Measurements from ENCODE around the gene ROBO4. TPM values are rescaled to one million over a fixed set of nuclear protein-coding genes. Genes with fewer than 3 reads are reported as not detected.

Gene ROBO4
- total and polyA plus RNA-seq, 2 of the 13 experiments (the other 11 are each of a cell fraction or from before 2014, with no cell fraction given) = 0.07 to 1.1 TPM

DNA sequence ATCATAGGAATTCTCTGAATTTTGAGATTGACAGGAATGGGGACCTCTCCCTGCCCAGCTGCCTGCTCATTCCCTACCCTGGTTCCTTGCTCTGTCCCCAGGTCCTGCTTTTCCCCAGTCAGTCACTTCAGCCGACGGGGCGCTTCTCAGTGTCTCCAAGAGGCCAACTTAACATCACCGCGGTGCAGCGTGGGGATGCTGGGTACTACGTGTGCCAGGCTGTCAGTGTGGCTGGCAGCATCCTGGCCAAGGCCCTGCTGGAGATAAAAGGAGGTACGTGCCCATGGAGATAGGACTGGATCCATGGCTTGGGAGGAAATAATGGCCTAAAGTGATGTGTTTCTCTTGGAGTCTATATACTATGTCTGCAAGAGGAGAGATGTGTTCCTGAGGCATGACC is 25.4 kb downstream of the ROBO4 start:
- intact Hi-C loops (cut with micrococcal nuclease; ENCODE audit: unreplicated experiment) (no loop called here), in situ Hi-C loops (cut with HindIII; ENCODE audit: extremely low pct_ligation_motif_present, low pct_unique_long_range_greater_than_20kb) (no loop called here)
- no peaks in the 10 kb centered on the region for H3K79me2 ChIP-seq (ENCODE audit: insufficient read depth, low read length)
- H2AFZ ChIP-seq (ENCODE audit: low read length) = no peak overlapping the region
- TF ChIP-seq, protein P1, sequence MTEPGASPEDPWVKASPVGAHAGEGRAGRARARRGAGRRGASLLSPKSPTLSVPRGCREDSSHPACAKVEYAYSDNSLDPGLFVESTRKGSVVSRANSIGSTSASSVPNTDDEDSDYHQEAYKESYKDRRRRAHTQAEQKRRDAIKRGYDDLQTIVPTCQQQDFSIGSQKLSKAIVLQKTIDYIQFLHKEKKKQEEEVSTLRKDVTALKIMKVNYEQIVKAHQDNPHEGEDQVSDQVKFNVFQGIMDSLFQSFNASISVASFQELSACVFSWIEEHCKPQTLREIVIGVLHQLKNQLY (CRISPR knock-in tag; IDR thresholded peaks at IDR 0.05) = no peak
- TF ChIP-seq, protein P2, sequence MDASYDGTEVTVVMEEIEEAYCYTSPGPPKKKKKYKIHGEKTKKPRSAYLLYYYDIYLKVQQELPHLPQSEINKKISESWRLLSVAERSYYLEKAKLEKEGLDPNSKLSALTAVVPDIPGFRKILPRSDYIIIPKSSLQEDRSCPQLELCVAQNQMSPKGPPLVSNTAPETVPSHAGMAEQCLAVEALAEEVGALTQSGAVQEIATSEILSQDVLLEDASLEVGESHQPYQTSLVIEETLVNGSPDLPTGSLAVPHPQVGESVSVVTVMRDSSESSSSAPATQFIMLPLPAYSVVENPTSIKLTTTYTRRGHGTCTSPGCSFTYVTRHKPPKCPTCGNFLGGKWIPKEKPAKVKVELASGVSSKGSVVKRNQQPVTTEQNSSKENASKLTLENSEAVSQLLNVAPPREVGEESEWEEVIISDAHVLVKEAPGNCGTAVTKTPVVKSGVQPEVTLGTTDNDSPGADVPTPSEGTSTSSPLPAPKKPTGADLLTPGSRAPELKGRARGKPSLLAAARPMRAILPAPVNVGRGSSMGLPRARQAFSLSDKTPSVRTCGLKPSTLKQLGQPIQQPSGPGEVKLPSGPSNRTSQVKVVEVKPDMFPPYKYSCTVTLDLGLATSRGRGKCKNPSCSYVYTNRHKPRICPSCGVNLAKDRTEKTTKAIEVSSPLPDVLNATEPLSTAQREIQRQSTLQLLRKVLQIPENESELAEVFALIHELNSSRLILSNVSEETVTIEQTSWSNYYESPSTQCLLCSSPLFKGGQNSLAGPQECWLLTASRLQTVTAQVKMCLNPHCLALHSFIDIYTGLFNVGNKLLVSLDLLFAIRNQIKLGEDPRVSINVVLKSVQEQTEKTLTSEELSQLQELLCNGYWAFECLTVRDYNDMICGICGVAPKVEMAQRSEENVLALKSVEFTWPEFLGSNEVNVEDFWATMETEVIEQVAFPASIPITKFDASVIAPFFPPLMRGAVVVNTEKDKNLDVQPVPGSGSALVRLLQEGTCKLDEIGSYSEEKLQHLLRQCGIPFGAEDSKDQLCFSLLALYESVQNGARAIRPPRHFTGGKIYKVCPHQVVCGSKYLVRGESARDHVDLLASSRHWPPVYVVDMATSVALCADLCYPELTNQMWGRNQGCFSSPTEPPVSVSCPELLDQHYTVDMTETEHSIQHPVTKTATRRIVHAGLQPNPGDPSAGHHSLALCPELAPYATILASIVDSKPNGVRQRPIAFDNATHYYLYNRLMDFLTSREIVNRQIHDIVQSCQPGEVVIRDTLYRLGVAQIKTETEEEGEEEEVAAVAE (CRISPR knock-in tag; IDR thresholded peaks at IDR 0.05; ENCODE audit: borderline replicate concordance) = no peak
- H4K20me1 ChIP-seq (ENCODE audit: insufficient read depth, low read length) = no peaks in the 10 kb centered on the region
- peaks cover 30% of the 10 kb centered on the region for H3K4me1 ChIP-seq (ENCODE audit: insufficient read depth, low read length)
- no peaks in the 10 kb centered on the region for H3K9me3 ChIP-seq (ENCODE audit: low read length)
- H3K4me2 ChIP-seq (ENCODE audit: low read depth, low read length) = no peak overlapping the region
- ChIA-PET POLR2A (no interaction called here), CTCF (ENCODE audit: low intra/inter-chr PET ratio, low total read pairs) (no interaction called here)
- no peak overlapping the region for H3K4me3 ChIP-seq (replicated peaks in 1 of 3; ENCODE audit: insufficient read depth in 1 of 3, low read depth in 2 of 3, low read length in 3 of 3)
- WGBS (ENCODE audit: low lambda C conversion rate) = 45% methylated on average over 8 of the region's 8 CpGs
- peaks cover 5 to 70% of the 10 kb centered on the region in 2 experiments; a peak in 4 of 5 replicates for H3K27me3 ChIP-seq (ENCODE audit: control insufficient read depth in 1 of 2, insufficient read depth in 2 of 2, low read length in 2 of 2)
- BruUV-seq (replicated peaks) = no TSS peak
- no peak overlapping the region for H3K9ac ChIP-seq (ENCODE audit: insufficient read depth, low read depth, low read length)
- no peak overlapping the region for H3K27ac ChIP-seq (ENCODE audit: extremely low read length, insufficient read depth, low read length)
- H3K36me3 ChIP-seq (replicated peaks in 1 of 2; ENCODE audit: control insufficient read depth in 1 of 2, insufficient read depth in 2 of 2, low read length in 2 of 2) = no peaks in the 10 kb centered on the region
- FAIRE-seq (no peak), DNase-seq (ENCODE audit: low spot score) (no peak), ATAC-seq (no peak)

DNA sequence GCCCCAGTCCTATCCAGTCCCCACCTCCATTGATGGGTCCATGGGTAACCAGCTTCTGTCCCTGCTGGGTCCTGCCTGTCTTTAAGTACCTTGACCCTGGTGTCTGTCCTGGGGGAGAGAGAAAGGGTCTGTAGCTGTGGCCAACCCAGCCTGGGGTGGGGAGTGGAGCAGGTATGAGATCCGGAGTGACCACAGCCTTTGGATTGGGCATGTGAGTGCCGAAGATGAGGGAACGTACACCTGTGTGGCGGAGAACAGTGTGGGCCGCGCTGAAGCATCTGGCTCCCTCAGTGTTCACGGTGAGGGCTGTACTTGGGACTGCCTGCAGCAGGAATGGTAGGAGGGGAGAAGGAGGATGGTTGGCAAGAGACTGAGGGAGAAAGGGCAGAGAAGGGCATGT is 27.2 kb downstream of the ROBO4 start:
- Histone ChIP-seq H3K4me3 (replicated peaks in 1 of 3; ENCODE audit: insufficient read depth in 1 of 3, low read depth in 2 of 3, low read length in 3 of 3) (no peak overlapping the region), H3K4me1 (ENCODE audit: insufficient read depth, low read length) (peaks cover 28% of the 10 kb centered on the region), H3K9me3 (ENCODE audit: low read length) (no peaks in the 10 kb centered on the region), H3K79me2 (ENCODE audit: insufficient read depth, low read length) (no peaks in the 10 kb centered on the region), H3K27ac (ENCODE audit: extremely low read length, insufficient read depth, low read length) (no peak overlapping the region), H3K27me3 (ENCODE audit: control insufficient read depth in 1 of 2, insufficient read depth in 2 of 2, low read length in 2 of 2) (peaks cover 14 to 76% of the 10 kb centered on the region in 2 experiments; a peak in 4 of 5 replicates), H2AFZ (ENCODE audit: low read length) (no peak overlapping the region), H3K36me3 (replicated peaks in 1 of 2; ENCODE audit: control insufficient read depth in 1 of 2, insufficient read depth in 2 of 2, low read length in 2 of 2) (no peaks in the 10 kb centered on the region), H3K9ac (ENCODE audit: insufficient read depth, low read depth, low read length) (no peak overlapping the region), H4K20me1 (ENCODE audit: insufficient read depth, low read length) (no peaks in the 10 kb centered on the region), H3K4me2 (ENCODE audit: low read depth, low read length) (no peak overlapping the region)
- in situ Hi-C loops (cut with HindIII; ENCODE audit: extremely low pct_ligation_motif_present, low pct_unique_long_range_greater_than_20kb) (no loop called here), intact Hi-C loops (cut with micrococcal nuclease; ENCODE audit: unreplicated experiment) (no loop called here)
- FAIRE-seq (no peak), ATAC-seq (no peak), DNase-seq (ENCODE audit: low spot score) (no peak)
- BruUV-seq (replicated peaks) = no TSS peak
- ChIA-PET POLR2A (no interaction called here), CTCF (ENCODE audit: low intra/inter-chr PET ratio, low total read pairs) (no interaction called here)
- WGBS (ENCODE audit: low lambda C conversion rate) = 36% methylated on average over 7 of the region's 7 CpGs
- TF ChIP-seq TCF7L2 (IDR thresholded peaks at IDR 0.05; ENCODE audit: low read depth, low read length) = no peak
- TF ChIP-seq RORA (CRISPR knock-in tag; IDR thresholded peaks at IDR 0.05) = no peak
- TF ChIP-seq, protein P3, sequence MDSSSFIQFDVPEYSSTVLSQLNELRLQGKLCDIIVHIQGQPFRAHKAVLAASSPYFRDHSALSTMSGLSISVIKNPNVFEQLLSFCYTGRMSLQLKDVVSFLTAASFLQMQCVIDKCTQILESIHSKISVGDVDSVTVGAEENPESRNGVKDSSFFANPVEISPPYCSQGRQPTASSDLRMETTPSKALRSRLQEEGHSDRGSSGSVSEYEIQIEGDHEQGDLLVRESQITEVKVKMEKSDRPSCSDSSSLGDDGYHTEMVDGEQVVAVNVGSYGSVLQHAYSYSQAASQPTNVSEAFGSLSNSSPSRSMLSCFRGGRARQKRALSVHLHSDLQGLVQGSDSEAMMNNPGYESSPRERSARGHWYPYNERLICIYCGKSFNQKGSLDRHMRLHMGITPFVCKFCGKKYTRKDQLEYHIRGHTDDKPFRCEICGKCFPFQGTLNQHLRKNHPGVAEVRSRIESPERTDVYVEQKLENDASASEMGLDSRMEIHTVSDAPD (CRISPR knock-in tag; IDR thresholded peaks at IDR 0.05) = no peak
- no peak for TF ChIP-seq MED8 (CRISPR knock-in tag; IDR thresholded peaks at IDR 0.05; ENCODE audit: insufficient replicate concordance)
- TF ChIP-seq ZNF790 (CRISPR knock-in tag; IDR thresholded peaks at IDR 0.05; ENCODE audit: borderline replicate concordance) = no peak
- TF ChIP-seq SIX1 (CRISPR knock-in tag; IDR thresholded peaks at IDR 0.05; ENCODE audit: borderline replicate concordance) = no peak

Measured in HepG2 (cell line).